ENCODE data around the gene PLA2G6. TPM values are rescaled to one million over a fixed set of nuclear protein-coding genes. Genes with fewer than 3 reads are reported as not detected.

PLA2G6 gene
- total RNA-seq, 1 donor from 2014 or later, result 16.3 TPM

GRCh38 chr22:38141217-38141973 is 40.2 kb downstream of the PLA2G6 start:
- Mint-ChIP-seq H3K36me3 (ENCODE audit: low read depth) (peaks cover 2% of the 10 kb centered on the region), H3K4me3 (ENCODE audit: unreplicated experiment) (no peak overlapping the region), H3K4me1 (ENCODE audit: low read depth) (no peaks in the 10 kb centered on the region), H3K9me3 (ENCODE audit: low read depth) (no peaks in the 10 kb centered on the region), H3K27ac (ENCODE audit: unreplicated experiment) (no peak overlapping the region), H3K27me3 (ENCODE audit: low read depth) (no peaks in the 10 kb centered on the region)
- TF ChIP-seq CTCF (IDR thresholded peaks at IDR 0.05), result no peak
- DNase-seq (ENCODE audit: low spot score), result no peak

GRCh38 chr22:38139901-38140300 is 41.7 kb downstream of the PLA2G6 start:
- DNase-seq (ENCODE audit: low spot score), result no peak
- Mint-ChIP-seq H3K27ac (ENCODE audit: unreplicated experiment) (no peak overlapping the region), H3K27me3 (ENCODE audit: low read depth) (no peaks in the 10 kb centered on the region), H3K9me3 (ENCODE audit: low read depth) (no peaks in the 10 kb centered on the region), H3K36me3 (ENCODE audit: low read depth) (peaks cover 2% of the 10 kb centered on the region), H3K4me1 (ENCODE audit: low read depth) (peaks cover 9% of the 10 kb centered on the region), H3K4me3 (ENCODE audit: unreplicated experiment) (no peak overlapping the region)
- no peak for TF ChIP-seq CTCF (IDR thresholded peaks at IDR 0.05)

- no peak overlapping the region for H3K4me3 Mint-ChIP-seq (ENCODE audit: unreplicated experiment)
- H3K36me3 Mint-ChIP-seq (ENCODE audit: low read depth), result peaks cover 2% of the 10 kb centered on the region
- no peak for TF ChIP-seq CTCF (IDR thresholded peaks at IDR 0.05)
- H3K27ac Mint-ChIP-seq (ENCODE audit: unreplicated experiment), result no peak overlapping the region
- H3K9me3 Mint-ChIP-seq (ENCODE audit: low read depth), result no peaks in the 10 kb centered on the region
- no peaks in the 10 kb centered on the region for H3K27me3 Mint-ChIP-seq (ENCODE audit: low read depth)
- H3K4me1 Mint-ChIP-seq (ENCODE audit: low read depth), result peaks cover 10% of the 10 kb centered on the region
- DNase-seq (ENCODE audit: low spot score), result no peak
These were observed 42.7 kb downstream of the PLA2G6 start for GRCh38 chr22:38138961-38139360.

GRCh38 chr22:38137876-38138687 is 43.5 kb downstream of the PLA2G6 start:
- Mint-ChIP-seq H3K36me3 (ENCODE audit: low read depth) (no peaks in the 10 kb centered on the region), H3K4me3 (ENCODE audit: unreplicated experiment) (no peak overlapping the region), H3K4me1 (ENCODE audit: low read depth) (peaks cover 10% of the 10 kb centered on the region), H3K27me3 (ENCODE audit: low read depth) (no peaks in the 10 kb centered on the region), H3K9me3 (ENCODE audit: low read depth) (no peaks in the 10 kb centered on the region), H3K27ac (ENCODE audit: unreplicated experiment) (no peak overlapping the region)
- no peak for TF ChIP-seq CTCF (IDR thresholded peaks at IDR 0.05)
- DNase-seq (ENCODE audit: low spot score), result no peak

- Mint-ChIP-seq H3K36me3 (ENCODE audit: low read depth) (peaks cover 1% of the 10 kb centered on the region), H3K4me3 (ENCODE audit: unreplicated experiment) (no peak overlapping the region), H3K4me1 (ENCODE audit: low read depth) (peaks cover 12% of the 10 kb centered on the region), H3K9me3 (ENCODE audit: low read depth) (no peaks in the 10 kb centered on the region), H3K27ac (ENCODE audit: unreplicated experiment) (no peak overlapping the region), H3K27me3 (ENCODE audit: low read depth) (no peaks in the 10 kb centered on the region)
- TF ChIP-seq CTCF (IDR thresholded peaks at IDR 0.05), result no peak
- no peak for DNase-seq (ENCODE audit: low spot score)
These were observed 45.0 kb downstream of the PLA2G6 start for GRCh38 chr22:38136607-38137006.

Measured in chondrocyte (in vitro differentiated cells).